NCI-H1417 (cell line): Measurements from ENCODE around the gene PDHA1.
A peak's percentile ranks its signal among the peaks of the same experiment; 100 is the strongest.

Source experiments
- DNase-seq, 3 experiments: peaks; one replicate each; lab custom pipeline; 2025; lab: John Stamatoyannopoulos, UW

The PDHA1 gene

DNA sequence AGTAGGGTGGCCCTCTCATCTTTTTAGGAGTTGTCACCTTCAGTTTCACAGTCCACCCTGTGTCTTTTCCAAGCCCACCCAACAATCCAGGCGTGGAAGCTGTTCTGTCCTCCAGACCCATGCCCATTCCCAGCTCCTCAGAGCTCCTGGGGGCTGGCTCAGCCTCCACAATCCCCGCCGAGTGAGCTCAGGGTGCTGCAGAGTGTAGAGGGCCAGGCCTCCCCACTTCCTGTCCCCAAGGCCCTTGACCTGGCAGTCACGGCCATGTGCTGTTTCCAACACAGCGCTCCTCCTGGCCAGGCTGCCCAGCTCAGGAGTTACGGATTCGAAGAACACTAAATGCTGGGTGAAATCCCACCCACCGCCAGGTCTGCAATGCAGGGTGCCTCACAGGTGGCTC, 31.8 kb downstream of the PDHA1 start:
- DNase-seq = no peak

DNA sequence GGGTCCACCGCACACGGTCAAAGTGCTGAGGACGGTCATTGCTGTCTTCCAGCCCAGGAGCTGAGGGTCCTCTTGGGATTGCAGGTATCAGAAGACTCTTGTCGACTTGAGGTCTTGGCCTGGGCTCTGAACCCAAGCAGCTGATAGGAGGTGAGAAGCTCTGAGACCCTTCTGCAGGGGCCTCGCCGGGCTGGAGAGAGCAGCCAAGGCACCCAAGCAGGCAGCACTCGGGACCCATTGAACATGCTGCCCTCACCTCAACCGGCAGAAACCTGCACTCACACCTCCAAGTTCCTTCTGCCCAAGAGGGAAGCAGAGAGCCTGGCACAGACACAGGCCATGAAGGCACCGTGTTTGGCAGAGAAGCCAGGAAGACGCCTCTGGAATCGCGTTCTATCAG, 34.1 kb downstream of the PDHA1 start:
- no peak for DNase-seq

DNA sequence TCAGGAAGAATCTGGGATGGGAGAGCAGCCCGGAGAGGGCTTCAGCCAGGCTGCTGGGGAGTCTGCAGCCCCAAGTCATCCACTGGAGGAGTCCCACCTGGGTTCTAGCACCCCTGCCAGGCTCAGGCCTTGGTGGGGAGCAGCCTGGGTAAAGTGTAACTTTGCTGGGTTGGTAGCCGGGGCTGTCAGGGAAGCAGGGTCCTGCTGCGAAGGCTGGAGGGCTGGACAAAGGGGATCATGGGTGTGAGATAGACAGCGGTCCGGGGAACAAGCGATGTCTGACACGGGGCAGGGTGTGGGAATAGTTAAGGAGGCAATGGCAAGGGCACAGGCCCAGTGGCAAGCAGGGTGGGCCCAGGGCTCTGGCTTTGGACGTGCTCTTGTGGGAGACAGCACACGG, 37.6 kb downstream of the PDHA1 start:
- no peak for DNase-seq

DNA sequence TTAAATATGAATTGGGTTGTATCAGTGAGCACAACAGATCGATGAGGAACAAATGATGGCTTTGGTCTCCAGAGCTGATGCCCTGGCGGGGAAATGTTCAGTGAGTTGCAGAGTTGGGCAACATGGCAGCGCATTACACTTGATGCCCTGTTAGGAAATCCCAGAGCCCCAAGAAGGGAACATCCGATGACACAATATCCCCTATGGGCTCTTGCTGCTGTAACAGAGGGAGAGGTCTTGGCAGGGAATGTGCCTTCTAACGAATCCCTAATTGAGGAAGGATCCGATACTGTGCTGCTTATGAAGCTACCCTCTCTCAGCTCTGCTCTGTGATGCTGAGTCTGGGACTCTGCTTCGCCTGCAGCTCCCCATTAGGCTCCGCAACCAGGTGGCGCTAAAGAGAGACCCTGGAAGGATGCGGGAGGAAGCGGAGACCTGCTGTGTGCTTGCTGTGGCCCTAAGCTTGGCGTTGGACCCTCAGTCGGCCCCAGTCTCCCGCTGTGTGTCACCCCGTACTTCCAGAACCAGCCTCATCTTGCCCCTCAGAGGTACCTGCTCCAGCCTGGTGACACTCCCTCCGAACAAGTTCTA, 38.9 kb downstream of the PDHA1 start:
- peak; percentile 32 to 61 (median 40) for DNase-seq

DNA sequence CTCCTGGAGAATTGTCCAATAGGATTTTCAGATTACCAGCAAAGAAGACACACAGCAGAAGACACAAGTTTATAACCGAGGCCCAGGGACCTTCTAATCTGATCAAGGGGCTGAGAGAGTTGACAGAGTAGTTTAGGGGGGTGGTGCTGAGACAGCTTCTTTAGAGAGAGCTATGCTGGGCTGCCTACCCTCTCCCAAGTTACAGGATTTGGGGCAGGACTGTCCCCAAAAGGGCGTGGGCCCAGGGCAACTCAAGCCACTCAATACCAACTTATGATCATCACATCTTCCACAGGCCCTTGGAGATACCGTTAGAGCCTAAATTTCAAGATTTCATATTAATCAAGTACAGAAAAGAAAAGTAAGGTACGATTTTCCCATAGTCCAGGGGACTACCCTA, 43.0 kb downstream of the PDHA1 start:
- DNase-seq = no peak

DNA sequence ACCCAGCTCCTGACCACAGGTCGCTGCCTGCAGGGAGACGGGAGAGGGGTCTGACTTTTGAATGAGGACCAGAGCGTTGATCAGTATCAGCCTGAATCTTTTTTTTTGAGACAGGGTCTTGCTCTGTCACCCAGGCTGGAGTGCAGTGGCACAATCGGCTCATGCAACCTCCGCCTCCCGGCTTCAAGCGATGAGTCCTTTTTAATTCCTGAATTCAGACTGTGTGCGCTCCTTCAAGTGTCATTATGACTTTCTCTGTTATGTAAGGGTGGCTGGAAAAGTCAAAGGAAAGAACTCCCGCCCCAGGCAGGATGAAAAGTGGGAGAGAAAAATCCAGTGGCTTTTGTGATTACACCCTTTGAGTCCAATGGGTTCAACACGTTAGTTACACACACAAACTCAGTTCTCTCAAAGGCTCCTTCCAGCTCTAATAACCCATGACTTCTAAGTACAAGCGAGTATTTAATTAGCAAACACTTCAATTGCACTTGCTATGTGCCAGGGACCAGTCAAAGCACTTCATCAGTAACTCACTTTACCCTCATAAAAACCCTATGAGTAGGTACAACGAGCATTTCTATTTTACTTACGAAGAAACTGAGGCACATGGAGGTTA, 44.4 kb downstream of the PDHA1 start:
- peak in 1 of 3 experiments; percentile 67 for DNase-seq

- DNase-seq = no peak
Measured at GRCh38 chrX:19388741-19389140, 45.0 kb downstream of the PDHA1 start.

GRCh38 chrX:19389227-19389845, 45.6 kb downstream of the PDHA1 start:
- DNase-seq = no peak

- DNase-seq = no peak
Measured at GRCh38 chrX:19392078-19392477, 48.4 kb downstream of the PDHA1 start.

GRCh38 chrX:19392703-19393102, 49.0 kb downstream of the PDHA1 start:
- DNase-seq = no peak

GRCh38 chrX:19403696-19404095, 60.0 kb downstream of the PDHA1 start:
- DNase-seq = no peak

GRCh38 chrX:19410259-19410658, 66.5 kb downstream of the PDHA1 start:
- no peak for DNase-seq
